Measurements from ENCODE around the gene GHITM.

DNA sequence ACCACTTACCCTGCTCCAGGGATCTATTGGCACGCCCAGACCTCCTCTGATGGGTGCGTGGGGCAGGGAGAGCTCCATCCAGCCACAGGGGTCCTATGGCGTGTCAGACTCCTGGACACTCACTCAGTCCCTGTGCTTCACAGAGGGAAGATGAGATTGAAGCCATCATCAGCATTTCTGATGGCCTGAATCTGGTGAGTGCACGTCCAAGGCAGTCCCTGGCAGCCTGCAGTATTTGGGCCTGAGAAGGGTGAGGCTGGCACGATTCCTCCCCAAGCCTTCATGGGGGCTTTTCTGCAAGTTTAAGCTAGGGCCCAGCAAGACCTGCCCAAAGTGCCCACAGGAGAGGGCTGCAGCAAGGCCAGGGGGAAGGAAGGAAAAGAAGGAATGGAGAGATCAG lies 58.3 kb downstream of the GHITM start:
- TF ChIP-seq CTCF (IDR thresholded peaks at IDR 0.05) (no peak), POLR2A (IDR thresholded peaks at IDR 0.05) (no peak)

Data from prostate gland (tissue), 2 donors.